Astrocyte (in vitro differentiated cells and primary cell): ENCODE data around the gene ELOVL2.
"Not testable (repeated sequence)": the region's sequence is repeated elsewhere in the genome, so short reads cannot be mapped to it uniquely, and the experiment has no call there.

Experiments
- EZH2 ChIP-seq: IDR thresholded peaks from 2 replicates; pipeline ENCODE4 v1.6.1; 2012; ENCODE audit warnings: mild to moderate bottlenecking, low read length, inconsistent platforms; ENCODE audit not compliant: insufficient read depth
- TF ChIP-seq, protein P1 (sequence below): IDR thresholded peaks from 2 replicates; pipeline ENCODE4 v1.5.1; 2011; ENCODE audit warnings: low read depth, mild to moderate bottlenecking, inconsistent platforms, low read length, moderate library complexity; ENCODE audit not compliant: insufficient read depth

DNA sequence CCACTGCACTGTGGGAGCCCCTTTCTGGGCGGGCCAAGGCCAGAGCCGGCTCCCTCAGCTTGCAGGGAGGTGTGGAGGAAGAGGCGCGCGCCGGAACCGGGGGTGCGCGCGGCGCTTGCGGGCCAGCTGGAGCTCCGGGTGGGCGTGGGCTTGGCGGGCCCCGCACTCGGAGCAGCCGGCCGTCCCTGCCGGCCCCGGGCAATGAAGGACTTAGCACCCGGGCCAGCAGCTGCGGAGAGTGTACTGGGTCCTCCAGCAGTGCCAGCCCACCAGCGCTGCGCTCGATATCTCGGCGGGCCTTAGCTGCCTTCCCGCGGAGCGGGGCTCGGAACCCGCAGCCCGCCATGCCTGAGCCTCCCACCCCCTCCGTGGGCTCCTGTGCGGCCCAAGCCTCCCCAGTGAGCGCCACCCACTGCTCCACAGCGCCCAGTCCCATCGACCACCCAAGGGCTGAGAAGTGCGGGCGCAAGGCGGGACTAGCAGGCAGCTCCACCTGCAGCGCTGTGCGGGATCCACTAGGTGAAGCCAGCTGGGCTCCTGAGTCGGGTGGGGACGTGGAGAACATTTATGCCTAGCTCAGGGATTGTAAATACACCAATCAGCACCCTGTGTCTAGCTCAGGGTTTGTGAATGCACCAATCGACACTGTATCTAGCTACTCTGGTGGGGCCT is 43.2 kb upstream of the ELOVL2 start:
- TF ChIP-seq, protein P1, sequence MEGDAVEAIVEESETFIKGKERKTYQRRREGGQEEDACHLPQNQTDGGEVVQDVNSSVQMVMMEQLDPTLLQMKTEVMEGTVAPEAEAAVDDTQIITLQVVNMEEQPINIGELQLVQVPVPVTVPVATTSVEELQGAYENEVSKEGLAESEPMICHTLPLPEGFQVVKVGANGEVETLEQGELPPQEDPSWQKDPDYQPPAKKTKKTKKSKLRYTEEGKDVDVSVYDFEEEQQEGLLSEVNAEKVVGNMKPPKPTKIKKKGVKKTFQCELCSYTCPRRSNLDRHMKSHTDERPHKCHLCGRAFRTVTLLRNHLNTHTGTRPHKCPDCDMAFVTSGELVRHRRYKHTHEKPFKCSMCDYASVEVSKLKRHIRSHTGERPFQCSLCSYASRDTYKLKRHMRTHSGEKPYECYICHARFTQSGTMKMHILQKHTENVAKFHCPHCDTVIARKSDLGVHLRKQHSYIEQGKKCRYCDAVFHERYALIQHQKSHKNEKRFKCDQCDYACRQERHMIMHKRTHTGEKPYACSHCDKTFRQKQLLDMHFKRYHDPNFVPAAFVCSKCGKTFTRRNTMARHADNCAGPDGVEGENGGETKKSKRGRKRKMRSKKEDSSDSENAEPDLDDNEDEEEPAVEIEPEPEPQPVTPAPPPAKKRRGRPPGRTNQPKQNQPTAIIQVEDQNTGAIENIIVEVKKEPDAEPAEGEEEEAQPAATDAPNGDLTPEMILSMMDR, result not testable (repeated sequence)
- TF ChIP-seq EZH2, result not testable (repeated sequence)
